Pancreas (tissue), 10 donors: ENCODE data around the gene NPNT. TPM values are rescaled to one million over a fixed set of nuclear protein-coding genes. Genes with fewer than 3 reads are reported as not detected.

Experiments used
- ATAC-seq, 4 donors: fragments of 200-7000 bp; cut with Tn5 transposase; one replicate each; pipeline versions ENCODE4 v1.8.0 to v1.9.1; 2020; ENCODE audit warnings: mild to moderate bottlenecking in 4 of 4, moderate library complexity in 4 of 4
- DNase-seq, 6 donors: peaks; one replicate each; pipeline ENCODE4 v3.0.0-alpha.2; 2020
- FAIRE-seq: peaks from 2 replicates; lab custom pipeline; 2012; peaks lifted over from hg19 to GRCh38; lab: Jason Lieb, UNC
- H3K27ac ChIP-seq, 4 donors: fragments of 200-600 bp; sonication (generic); 1 replicate in 3 of 4; 2 replicates in 1 of 4; pipeline versions ENCODE4 v1.5.0 to v1.8.0; 2020
- H3K27me3 ChIP-seq, 4 donors: fragments of 200-600 bp; one replicate each; pipeline ENCODE4 v1.8.0; 2021
- H3K36me3 ChIP-seq, 3 donors: fragments of 200-600 bp; sonication (generic) in 1 of 3; one replicate each; pipeline versions ENCODE4 v1.5.0 to v1.8.0; 2020 to 2021
- H3K4me1 ChIP-seq, 3 donors: fragments of 200-600 bp; one replicate each; pipeline ENCODE4 v1.8.0; 2021
- H3K4me3 ChIP-seq, 4 donors: fragments of 200-600 bp; sonication (generic) in 2 of 4; one replicate each; pipeline versions ENCODE4 v1.5.0 to v1.8.0; 2020 to 2021
- H3K9me3 ChIP-seq, 4 donors: fragments of 200-600 bp; one replicate each; pipeline ENCODE4 v1.8.0; 2021
- WGBS, 2 donors: extraction: QIAGEN DNeasy Blood & Tissue Kit; methylation state at CpG; one replicate each; pipeline ENCODE4 v1.1.7; 2013; 5-methylcytosine and 5-hydroxymethylcytosine counted together
- intact Hi-C, 3 donors: fragments of 100-400 bp; cut with DNase I; formaldehyde crosslinking; loops; one replicate each; pipeline versions ENCODE4 v1.11.1 to v1.14.2; 2022
- polyA plus RNA-seq, 2 donors: library from polyadenylated mRNA; stranded (reverse); fragments of 200-250 nt; gene quantifications; one replicate each; pipeline ENCODE4 v1.2.3, GENCODE V29; 2013
- total RNA-seq, 6 donors: library from RNA; stranded (reverse); fragmentation: NEBNext Ultra II Directional in 4 of 6; extraction: Animal tissue kit (Norgen Biotek cat#: 25700) in 4 of 6; gene quantifications; one replicate each; pipeline versions ENCODE4 v1.2.1 to v1.2.4, GENCODE V29; 2021 to 2023
- TF ChIP-seq, protein P1 (sequence below), 4 donors: fragments of 200-600 bp; sonication (generic) in 3 of 4; IDR thresholded peaks; one replicate each; pipeline versions ENCODE4 v1.5.0 to v1.8.0; 2021; ENCODE audit warnings: antibody characterized with exemption in 4 of 4
- donor health status: healthy with polysubstance abuse.
- donor health status: DM: no; HTN: no; CAD: no; lungs with moderate emphysema.
- donor health status: DM: no; HTN: no; CAD: no.
- donor health status: control.
- donor health status: control.
- donor health status: Bipolar disorder and iron deficiency.
- donor health status: DM: yes; HTN: yes; CAD: no.
- donor health status: DM: no; HTN: no; CAD: no.
- donor health status: DM: no; HTN: no; CAD: no.
- donor health status: DM: yes; HTN: yes; CAD: no.

NPNT gene
- total and polyA plus RNA-seq, 8 donors = 17.2 to 63.8 (median 33.7) TPM

DNA sequence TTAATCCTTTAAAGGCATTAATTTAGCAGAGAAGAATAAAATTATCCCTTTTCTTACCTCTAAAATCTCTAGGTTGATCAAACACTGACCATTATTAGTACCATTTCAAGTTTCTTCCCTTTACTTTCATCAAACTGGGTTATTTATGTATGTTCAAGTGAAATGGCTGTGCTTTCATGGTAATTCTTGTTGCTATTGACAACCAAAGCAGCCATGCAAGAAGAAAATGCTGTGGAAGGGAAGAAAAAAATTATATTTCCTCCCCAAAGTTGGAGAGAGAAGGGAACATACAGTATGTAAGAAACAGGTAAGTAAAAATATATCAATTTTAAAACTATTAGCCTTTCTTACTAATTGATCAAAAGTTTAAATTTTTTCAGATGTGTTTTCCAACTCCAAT is 16.2 kb downstream of the NPNT start:
- Histone ChIP-seq H3K4me3 (no peak overlapping the region), H3K27ac (peak overlapping the region in 1 of 4 donors; percentile 1), H3K9me3 (no peaks in the 10 kb centered on the region), H3K27me3 (no peaks in the 10 kb centered on the region), H3K36me3 (no peaks in the 10 kb centered on the region), H3K4me1 (peaks cover 8 to 23% (median 21%) of the 10 kb centered on the region in 3 donors)
- TF ChIP-seq, protein P1, sequence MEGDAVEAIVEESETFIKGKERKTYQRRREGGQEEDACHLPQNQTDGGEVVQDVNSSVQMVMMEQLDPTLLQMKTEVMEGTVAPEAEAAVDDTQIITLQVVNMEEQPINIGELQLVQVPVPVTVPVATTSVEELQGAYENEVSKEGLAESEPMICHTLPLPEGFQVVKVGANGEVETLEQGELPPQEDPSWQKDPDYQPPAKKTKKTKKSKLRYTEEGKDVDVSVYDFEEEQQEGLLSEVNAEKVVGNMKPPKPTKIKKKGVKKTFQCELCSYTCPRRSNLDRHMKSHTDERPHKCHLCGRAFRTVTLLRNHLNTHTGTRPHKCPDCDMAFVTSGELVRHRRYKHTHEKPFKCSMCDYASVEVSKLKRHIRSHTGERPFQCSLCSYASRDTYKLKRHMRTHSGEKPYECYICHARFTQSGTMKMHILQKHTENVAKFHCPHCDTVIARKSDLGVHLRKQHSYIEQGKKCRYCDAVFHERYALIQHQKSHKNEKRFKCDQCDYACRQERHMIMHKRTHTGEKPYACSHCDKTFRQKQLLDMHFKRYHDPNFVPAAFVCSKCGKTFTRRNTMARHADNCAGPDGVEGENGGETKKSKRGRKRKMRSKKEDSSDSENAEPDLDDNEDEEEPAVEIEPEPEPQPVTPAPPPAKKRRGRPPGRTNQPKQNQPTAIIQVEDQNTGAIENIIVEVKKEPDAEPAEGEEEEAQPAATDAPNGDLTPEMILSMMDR (IDR thresholded peaks at IDR 0.05) = no peak
- no peak for ATAC-seq
- no peak for FAIRE-seq
- DNase-seq = no peak
- intact Hi-C loops = no loop called here

DNA sequence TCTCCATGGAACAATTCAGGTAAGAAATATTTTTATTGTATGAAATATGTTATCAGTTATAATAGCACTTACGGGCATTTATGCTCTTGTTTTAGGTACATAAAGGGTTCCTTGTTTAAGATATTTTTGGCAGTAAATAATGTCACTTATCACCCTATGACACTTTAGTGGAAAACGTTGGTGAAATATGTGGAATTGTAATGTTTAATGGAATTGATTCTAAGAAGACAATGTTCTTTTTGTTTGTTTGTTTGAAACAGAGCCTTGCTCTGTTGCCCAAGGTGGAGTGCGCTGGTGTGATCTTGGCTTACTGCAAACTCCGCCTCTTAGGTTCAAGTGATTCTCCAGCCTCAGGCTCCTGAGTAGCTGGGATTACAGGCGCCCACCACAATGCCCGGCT is 17.4 kb downstream of the NPNT start:
- peak overlapping the region in 3 of 4 donors; percentile 24 to 37 (median 26) for H3K27ac ChIP-seq
- H3K27me3 ChIP-seq = no peaks in the 10 kb centered on the region
- H3K9me3 ChIP-seq = no peaks in the 10 kb centered on the region
- DNase-seq = peak in 1 of 6 donors; percentile 23
- ATAC-seq = peak in 3 of 4 donors; percentile 51 to 75 (median 59)
- 66% methylated on average over 6 of the region's 6 CpGs for WGBS, 2 donors
- peaks cover 8 to 23% (median 21%) of the 10 kb centered on the region in 3 donors for H3K4me1 ChIP-seq
- no peaks in the 10 kb centered on the region for H3K36me3 ChIP-seq
- intact Hi-C loops = no loop called here
- H3K4me3 ChIP-seq = no peak overlapping the region
- TF ChIP-seq, protein P1 (IDR thresholded peaks at IDR 0.05) = no peak
- no peak for FAIRE-seq

DNA sequence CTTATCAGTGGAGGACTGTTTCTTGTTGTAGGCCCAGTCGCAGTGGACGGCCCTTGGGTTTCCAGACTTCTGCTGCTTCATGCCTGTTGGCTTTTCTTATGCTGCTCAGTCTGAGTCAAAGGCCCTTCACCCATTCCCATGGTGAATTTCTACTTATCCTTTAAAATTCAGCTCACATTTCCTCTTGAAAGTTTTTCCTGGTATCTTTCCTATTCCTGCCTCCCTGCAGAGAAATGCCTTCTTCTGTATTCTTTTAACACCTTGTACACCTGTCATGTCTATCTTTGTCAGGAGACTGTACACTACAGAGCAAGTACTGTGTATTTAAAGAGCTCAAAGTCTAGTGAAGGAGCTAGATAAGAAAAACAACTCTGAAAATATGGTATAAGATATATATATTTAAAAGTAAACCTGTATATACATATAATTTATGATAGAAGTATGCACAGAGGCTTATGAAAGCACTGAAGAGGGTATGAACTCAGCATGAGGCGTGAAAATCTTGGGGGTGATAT is 22.0 kb downstream of the NPNT start:
- TF ChIP-seq, protein P1 (IDR thresholded peaks at IDR 0.05) = no peak
- intact Hi-C loops = no loop called here
- WGBS, 2 donors = 93 to 95% methylated on average over 3 of the region's 3 CpGs
- H3K9me3 ChIP-seq = no peaks in the 10 kb centered on the region
- DNase-seq = no peak
- no peak for FAIRE-seq
- H3K27ac ChIP-seq = no peak overlapping the region
- no peaks in the 10 kb centered on the region for H3K36me3 ChIP-seq
- no peak overlapping the region for H3K4me3 ChIP-seq
- H3K4me1 ChIP-seq = no peaks in the 10 kb centered on the region
- H3K27me3 ChIP-seq = no peaks in the 10 kb centered on the region
- ATAC-seq = no peak

DNA sequence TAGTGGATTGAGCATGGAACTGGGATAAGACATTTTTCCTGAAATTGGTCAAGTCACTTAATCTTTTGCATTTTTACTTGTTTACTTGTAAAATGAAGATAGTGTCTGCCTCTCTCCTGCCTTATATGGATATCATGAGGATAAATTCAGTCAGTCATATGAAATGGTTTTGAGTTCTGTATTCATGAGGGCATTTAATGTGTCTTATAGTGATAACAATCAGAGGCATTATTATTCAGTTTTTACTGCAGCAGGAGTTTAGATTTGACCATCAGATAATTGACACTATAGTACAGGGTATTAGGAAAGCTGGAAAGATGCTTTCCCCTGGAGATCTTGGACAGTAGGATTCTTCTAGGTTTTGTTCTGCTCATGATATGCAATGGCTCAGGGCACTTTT is 26.0 kb downstream of the NPNT start:
- no peaks in the 10 kb centered on the region for H3K36me3 ChIP-seq
- ATAC-seq (no peak), FAIRE-seq (no peak), DNase-seq (no peak)
- TF ChIP-seq, protein P1 (IDR thresholded peaks at IDR 0.05) = no peak
- H3K4me3 ChIP-seq = no peak overlapping the region
- H3K27me3 ChIP-seq = no peaks in the 10 kb centered on the region
- intact Hi-C loops = no loop called here
- no peaks in the 10 kb centered on the region for H3K4me1 ChIP-seq
- H3K27ac ChIP-seq = no peak overlapping the region
- no peaks in the 10 kb centered on the region for H3K9me3 ChIP-seq

DNA sequence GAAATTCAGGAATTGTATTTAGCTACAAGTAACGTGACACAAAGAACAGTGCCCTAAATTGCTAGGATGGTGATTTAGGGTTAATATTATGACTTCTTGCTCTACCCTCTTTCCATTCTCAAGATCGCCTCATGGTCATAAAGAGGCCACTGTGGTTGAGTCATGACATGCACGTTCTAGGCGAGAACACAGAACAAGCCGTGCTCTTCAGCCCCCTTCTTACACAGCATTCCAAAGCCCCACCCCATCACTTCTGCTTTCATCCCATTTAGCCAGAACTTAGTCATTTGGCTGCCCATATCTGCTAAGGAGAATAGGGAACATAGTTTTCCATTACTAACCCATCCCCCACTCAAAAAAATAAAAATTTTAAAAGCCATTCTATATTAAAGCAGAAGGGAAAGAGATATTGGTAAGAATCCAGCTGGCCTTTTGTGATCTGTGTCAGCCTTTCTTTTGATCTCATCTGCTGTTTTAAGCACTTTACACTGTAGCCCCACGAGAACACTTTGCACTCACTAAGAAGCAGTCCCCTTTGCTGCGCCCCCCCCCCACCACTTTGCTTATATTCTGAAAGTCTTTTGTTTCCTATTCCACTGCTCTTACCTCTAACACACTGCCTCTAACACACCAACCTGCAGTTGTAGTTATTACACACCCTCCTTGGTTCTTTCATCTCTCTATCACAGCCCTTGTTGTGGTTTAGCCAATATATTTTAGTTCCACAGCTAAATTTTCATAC is 28.4 kb downstream of the NPNT start:
- peaks cover 0 to 8% (median 6%) of the 10 kb centered on the region in 3 donors for H3K4me1 ChIP-seq
- TF ChIP-seq, protein P1 (IDR thresholded peaks at IDR 0.05) = no peak
- ATAC-seq (peak in 1 of 4 donors; percentile 22), DNase-seq (no peak), FAIRE-seq (no peak)
- no peaks in the 10 kb centered on the region for H3K27me3 ChIP-seq
- no peak overlapping the region for H3K4me3 ChIP-seq
- H3K9me3 ChIP-seq = no peaks in the 10 kb centered on the region
- WGBS, 2 donors = 88 to 92% methylated on average over 7 of the region's 7 CpGs
- no peak overlapping the region for H3K27ac ChIP-seq
- intact Hi-C loops = no loop called here
- H3K36me3 ChIP-seq = no peaks in the 10 kb centered on the region
